NCI-H2196 (cell line): ENCODE measurements around the gene FAM200B.

ENCODE experiments used
- DNase-seq: peaks from one replicate; lab custom pipeline; 2025; ENCODE audit not compliant: unreplicated experiment; lab: John Stamatoyannopoulos, UW

Gene FAM200B

DNA sequence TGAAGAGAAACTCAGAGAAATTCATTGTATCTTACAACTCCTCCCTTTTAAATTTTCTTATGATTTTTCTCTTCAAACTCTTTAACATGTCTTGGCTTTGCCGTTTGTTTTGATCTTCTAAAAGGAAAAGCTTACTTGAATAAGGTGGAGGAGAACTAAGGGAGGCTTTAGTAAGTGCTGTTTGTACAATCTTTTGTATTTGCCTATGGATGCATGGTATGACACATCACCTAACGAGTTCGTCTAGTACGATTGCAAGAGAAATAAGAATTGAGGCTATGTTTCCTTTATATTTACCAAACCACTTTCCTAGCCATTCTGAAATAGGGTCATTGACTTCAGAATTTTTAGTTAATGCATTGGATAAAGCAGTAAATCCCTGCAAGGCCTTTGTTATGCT is 12.8 kb downstream of the FAM200B start:
- no peak for DNase-seq

GRCh38 chr4:15695240-15695699 is 13.6 kb downstream of the FAM200B start:
- no peak for DNase-seq

- no peak for DNase-seq
Observed at GRCh38 chr4:15695729-15696128, 14.1 kb downstream of the FAM200B start.

DNA sequence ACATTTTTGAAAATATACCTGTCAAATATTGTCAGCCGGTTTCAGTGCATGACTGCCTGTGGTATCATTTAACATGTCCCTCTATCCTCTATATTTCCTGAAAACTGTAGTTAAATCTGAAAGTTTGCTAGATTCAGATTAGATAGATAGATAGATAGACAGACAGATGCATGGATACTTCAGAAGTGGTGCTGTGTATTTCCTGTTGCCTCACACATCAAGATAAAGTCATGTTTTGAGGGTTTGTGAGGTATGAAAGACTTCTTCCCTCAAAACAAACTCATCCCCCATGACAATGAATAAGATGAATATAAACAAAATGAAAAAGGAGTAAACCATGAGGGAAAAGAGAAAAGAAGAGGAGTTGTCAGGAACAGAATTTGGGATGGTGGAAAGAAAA is 15.2 kb downstream of the FAM200B start:
- no peak for DNase-seq

DNA sequence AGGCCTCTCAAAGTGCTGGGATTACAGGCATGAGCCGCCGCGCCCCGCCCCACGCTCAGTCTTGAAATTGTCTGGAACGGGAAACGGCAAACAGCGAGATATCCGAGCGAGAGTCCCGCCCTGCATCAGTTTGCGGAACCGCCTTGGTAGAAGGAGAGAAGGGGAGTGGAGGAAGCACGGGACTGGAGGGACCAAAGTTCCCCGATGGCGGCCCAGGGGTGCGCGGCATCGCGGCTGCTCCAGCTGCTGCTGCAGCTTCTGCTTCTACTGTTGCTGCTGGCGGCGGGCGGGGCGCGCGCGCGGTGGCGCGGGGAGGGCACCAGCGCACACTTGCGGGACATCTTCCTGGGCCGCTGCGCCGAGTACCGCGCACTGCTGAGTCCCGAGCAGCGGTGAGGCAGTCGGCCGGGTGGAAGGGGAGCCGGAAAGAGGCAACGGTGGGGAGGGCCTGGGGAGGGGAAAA is 21.3 kb downstream of the FAM200B start, which contains the start of gene BST1:
BST1 (plus strand) TSS at position 125 of the 463 bp plus-strand sequence; CDS start at position 205, 80 bp downstream.
- no peak for DNase-seq

DNA sequence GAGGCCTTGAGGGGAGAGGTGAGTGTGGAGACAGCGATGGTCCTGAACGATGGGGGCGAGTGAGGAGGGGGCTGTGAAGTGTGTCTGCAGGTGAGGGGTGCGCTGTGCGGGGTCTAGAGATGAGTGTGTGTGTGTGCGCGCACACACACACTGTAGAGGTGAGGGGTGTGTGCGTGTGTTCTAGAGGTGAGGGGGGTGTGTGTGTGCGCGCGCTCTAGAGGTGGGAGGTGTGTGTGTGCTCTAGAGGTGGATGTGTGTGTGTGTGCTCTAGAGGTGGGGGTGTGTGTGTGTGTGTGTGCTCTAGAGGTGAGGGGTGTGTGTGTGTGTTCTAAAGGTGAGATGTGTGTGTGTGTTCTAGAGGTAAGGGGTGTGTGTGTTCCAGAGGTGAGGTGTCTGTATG is 21.8 kb downstream of the FAM200B start:
- no peak for DNase-seq

GRCh38 chr4:15704129-15704528 is 22.5 kb downstream of the FAM200B start:
- no peak for DNase-seq

DNA sequence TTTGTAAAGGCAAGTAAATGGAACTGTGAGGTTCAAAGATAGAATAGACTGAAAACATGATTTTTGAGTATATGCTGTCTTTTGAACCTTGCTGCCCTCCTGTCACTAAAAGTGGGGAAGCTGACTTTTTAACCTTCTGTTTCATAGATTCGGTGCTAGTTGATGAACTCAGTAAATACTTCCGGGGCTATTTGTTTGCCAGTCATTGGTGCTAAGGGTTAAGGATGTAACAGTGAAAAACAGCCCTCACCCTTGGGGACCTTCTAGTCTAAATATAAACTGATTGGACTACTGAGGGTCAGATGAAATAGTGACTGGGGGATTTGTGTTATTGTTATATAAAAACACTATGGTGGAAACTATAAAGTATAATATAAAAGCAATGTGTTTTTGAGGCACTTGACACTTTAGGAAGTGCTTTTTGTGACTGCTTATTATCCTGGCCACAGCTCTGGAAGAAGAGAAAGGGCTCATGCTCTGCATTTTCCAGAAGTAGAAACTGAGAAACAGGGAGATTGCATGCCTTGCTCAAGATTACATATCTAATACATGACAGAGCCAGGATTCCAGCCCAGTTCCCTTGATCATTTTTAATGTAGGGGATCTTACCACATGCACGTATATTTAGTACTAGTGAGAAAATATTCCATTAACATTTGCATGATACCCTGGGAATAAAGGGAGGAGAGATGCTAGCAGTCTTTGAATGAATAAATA is 25.2 kb downstream of the FAM200B start:
- no peak for DNase-seq

- DNase-seq: no peak
Observed at GRCh38 chr4:15707363-15707715, 25.7 kb downstream of the FAM200B start.

GRCh38 chr4:15711762-15712161 is 30.1 kb downstream of the FAM200B start:
- no peak for DNase-seq

- no peak for DNase-seq
Observed at GRCh38 chr4:15712214-15712613, 30.6 kb downstream of the FAM200B start.

GRCh38 chr4:15714141-15714540 is 32.5 kb downstream of the FAM200B start:
- DNase-seq: no peak

- no peak for DNase-seq
Observed at GRCh38 chr4:15714646-15715435, 33.2 kb downstream of the FAM200B start.

- no peak for DNase-seq
Observed at GRCh38 chr4:15716115-15716514, 34.5 kb downstream of the FAM200B start.

DNA sequence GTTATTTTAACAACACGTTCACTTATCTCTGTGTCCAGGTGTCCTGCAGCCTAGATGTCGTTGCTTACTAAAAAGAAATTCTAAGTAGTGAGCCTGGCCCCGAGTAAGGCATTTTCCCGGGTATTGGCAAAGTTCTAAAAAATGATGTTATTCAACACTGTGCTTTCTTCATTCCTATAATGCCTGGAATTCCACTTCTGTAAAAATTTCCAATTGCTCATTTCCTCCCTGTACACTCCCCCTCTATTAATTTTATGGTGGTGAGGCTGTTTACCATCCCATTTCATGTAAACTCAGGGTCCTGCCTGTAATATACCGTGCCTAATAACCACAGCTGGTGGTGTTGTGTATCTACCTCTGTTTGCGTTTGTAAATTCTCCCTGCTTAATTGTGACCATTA is 35.5 kb downstream of the FAM200B start:
- DNase-seq: no peak

GRCh38 chr4:15717657-15718416 is 36.2 kb downstream of the FAM200B start:
- no peak for DNase-seq

DNA sequence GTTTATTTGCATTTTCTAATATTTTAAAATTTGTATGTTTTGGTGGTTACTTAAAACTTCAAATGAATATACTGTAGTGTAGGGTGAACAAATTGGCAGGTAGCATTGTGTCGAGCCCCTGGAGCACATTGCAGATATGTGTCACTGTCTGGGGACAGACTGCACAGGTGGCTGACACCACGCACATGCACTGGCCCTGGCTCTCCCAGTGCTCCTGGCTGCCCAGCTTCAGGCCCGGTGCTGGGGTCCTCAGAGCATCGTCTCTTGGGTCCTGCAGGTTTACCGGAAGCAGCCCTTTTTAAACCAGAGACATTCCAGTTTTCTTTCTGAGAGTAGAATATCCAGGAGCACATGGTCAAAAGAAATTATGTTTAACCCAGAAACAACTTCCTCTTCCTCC is 36.8 kb downstream of the FAM200B start:
- no peak for DNase-seq

DNA sequence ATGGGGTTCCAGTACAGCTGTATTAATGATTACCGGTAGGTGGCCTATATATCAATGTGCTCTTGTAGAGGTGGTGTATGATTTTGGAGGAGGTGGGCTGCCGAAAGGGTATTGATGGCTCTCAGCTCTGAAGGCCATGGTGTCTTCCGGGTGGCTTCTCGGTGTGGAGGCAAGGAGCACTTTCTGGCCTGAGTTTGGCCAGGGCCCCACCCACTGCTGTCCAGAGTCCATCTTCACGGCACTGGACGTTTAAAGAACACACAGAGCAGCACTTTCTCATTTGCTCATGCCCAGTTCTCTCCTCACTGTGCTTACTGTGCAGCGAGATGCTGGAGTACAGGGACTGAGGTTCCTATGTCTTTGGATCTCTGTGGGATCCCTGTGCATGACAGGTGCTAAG is 37.3 kb downstream of the FAM200B start:
- no peak for DNase-seq

DNA sequence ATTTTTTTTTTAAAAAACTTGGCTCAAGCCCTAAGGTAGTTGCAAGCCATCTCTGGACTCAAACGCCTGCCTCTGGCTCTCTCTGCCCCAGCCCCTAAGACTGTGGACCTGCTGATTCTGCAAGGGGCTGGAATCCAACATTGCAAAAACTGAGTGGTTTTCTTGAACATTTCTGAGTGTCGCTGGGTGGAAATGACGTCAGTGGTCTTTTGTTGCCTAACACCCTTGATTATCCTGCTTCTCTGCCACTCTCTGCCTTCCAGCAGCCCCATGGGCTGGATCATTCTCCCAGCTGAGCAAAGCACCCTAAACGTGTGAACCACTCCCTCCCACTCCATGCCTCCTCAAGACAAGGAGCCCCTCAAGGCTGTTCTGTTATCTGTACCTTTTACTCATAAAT is 37.9 kb downstream of the FAM200B start:
- DNase-seq: no peak

DNA sequence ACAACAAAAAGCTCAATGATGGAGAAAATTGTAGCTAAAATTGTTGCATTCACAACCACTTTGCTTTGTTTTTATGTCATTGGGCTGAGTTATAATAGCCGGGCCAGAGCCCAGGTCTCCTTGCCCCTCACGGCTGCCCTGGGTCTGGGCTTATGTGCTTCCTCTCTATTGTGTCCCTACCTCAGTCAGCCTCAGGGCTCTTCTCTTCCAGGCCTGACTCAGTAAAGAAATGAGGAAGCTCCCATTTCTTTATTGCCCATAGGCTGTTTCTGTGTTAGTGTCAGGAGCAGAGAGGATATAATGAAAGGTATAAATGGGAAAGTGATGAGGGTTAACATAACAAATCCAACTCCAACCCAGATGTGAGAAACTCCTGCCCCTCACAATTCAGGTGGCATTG is 39.2 kb downstream of the FAM200B start:
- no peak for DNase-seq

GRCh38 chr4:15725608-15726007 is 44.0 kb downstream of the FAM200B start:
- no peak for DNase-seq
